B cell (primary cell): ENCODE results near the gene PROP1. TPM values are rescaled to one million over a fixed set of nuclear protein-coding genes. Genes with fewer than 3 reads are reported as not detected.

Source experiments
- ATAC-seq: fragments of 200-7000 bp; cut with Tn5 transposase; one replicate; pipeline ENCODE4 v1.10.0; 2021; ENCODE audit warnings: low read depth, mild to moderate bottlenecking, moderate number of reproducible peaks, moderate library complexity
- CTCF ChIA-PET: fragments of 350-600 bp; sonication (Branson Sonifier 250); formaldehyde crosslinking; loops from one replicate; lab custom pipeline; 2021; ENCODE audit warnings: antibody characterized with exemption, inconsistent platforms; lab: Charles Lee
- POLR2A ChIA-PET: fragments of 350-600 bp; sonication (Branson Sonifier 250); formaldehyde crosslinking; loops from one replicate; lab custom pipeline; 2021; ENCODE audit warnings: antibody characterized with exemption; lab: Charles Lee
- DNase-seq: peaks from one replicate; pipeline ENCODE4 v3.0.0; 2013
- H2AFZ ChIP-seq: 2 replicates; pipeline ENCODE4 v1.6.1; 2012; ENCODE audit warnings: mild to moderate bottlenecking, low read depth, low read length; ENCODE audit not compliant: insufficient read depth, poor library complexity, severe bottlenecking
- H3K27ac ChIP-seq, 2 donors: 1 replicate in 1 of 2; 2 replicates in 1 of 2; pipeline ENCODE4 v1.5.1; 2012 to 2013; ENCODE audit warnings: low read length in 2 of 2, mild to moderate bottlenecking in 2 of 2, moderate library complexity in 1 of 2
- H3K27me3 ChIP-seq, 4 experiments: fragments of 200-600 bp in 1 of 4; sonication (generic) in 1 of 4; replicated peaks in 1 of 4; 1 replicate in 2 of 4; 2 replicates in 2 of 4; pipeline versions ENCODE4 v1.6.1 to v1.7.0; 2013 to 2016; ENCODE audit warnings: low read length in 3 of 4, mild to moderate bottlenecking in 2 of 4, mixed read lengths in 1 of 4, moderate library complexity in 1 of 4; ENCODE audit not compliant: insufficient read depth in 4 of 4, control insufficient read depth in 3 of 4; ENCODE audit errors: control extremely low read depth in 1 of 4
- H3K36me3 ChIP-seq, 2 experiments: replicated peaks in 1 of 2; 1 replicate in 1 of 2; 2 replicates in 1 of 2; pipeline versions ENCODE4 v1.6.1 to v1.7.1; 2013; ENCODE audit warnings: low read length in 1 of 2; ENCODE audit not compliant: insufficient read depth in 2 of 2, control insufficient read depth in 1 of 2; ENCODE audit errors: control extremely low read depth in 1 of 2, extremely low read depth in 1 of 2
- H3K4me1 ChIP-seq, 2 donors: fragments of 200-600 bp in 1 of 2; sonication (generic) in 1 of 2; 1 replicate in 1 of 2; 2 replicates in 1 of 2; pipeline versions ENCODE4 v1.5.1 to v1.6.1; 2013 to 2017; ENCODE audit warnings: low read length in 2 of 2; ENCODE audit not compliant: control insufficient read depth in 2 of 2, insufficient read depth in 2 of 2
- H3K4me2 ChIP-seq: replicated peaks from 2 replicates; pipeline ENCODE3; 2012; ENCODE audit warnings: mild to moderate bottlenecking, low read depth, low read length; ENCODE audit not compliant: poor library complexity, severe bottlenecking
- H3K4me3 ChIP-seq, 5 experiments: fragments of 200-600 bp in 1 of 5; sonication (generic) in 1 of 5; 1 replicate in 3 of 5; 2 replicates in 2 of 5; pipeline versions ENCODE4 v1.5.1 to v1.7.0; 2011 to 2016; ENCODE audit warnings: low read length in 4 of 5, mild to moderate bottlenecking in 4 of 5, low read depth in 2 of 5, control low read depth in 1 of 5, moderate library complexity in 1 of 5; ENCODE audit not compliant: insufficient read depth in 1 of 5; ENCODE audit errors: control extremely low read depth in 1 of 5, extremely low read depth in 1 of 5
- H3K79me2 ChIP-seq: fragments of 200-600 bp; sonication (generic); one replicate; pipeline ENCODE4 v1.6.0; 2016; ENCODE audit warnings: low read length; ENCODE audit not compliant: control insufficient read depth, insufficient read depth
- H3K9ac ChIP-seq: fragments of 200-600 bp; sonication (generic); 2 replicates; pipeline ENCODE4 v1.6.1; 2017; ENCODE audit warnings: mild to moderate bottlenecking, low read length, moderate library complexity
- H3K9me3 ChIP-seq, 3 donors: one replicate each; pipeline versions ENCODE4 v1.6.1 to v1.7.1; 2013; ENCODE audit warnings: low read length in 2 of 3; ENCODE audit not compliant: control insufficient read depth in 2 of 3, insufficient read depth in 1 of 3; ENCODE audit errors: control extremely low read depth in 1 of 3
- H4K20me1 ChIP-seq: 2 replicates; pipeline ENCODE4 v1.6.0; 2012; ENCODE audit warnings: mild to moderate bottlenecking, low read length; ENCODE audit not compliant: insufficient read depth, control insufficient read depth, poor library complexity, severe bottlenecking
- H3K27ac Mint-ChIP-seq: one replicate; pipeline ENCODE4 v1.8.0; 2021; ENCODE audit warnings: mixed read lengths
- H3K27me3 Mint-ChIP-seq: one replicate; pipeline ENCODE4 v1.8.0; 2021; ENCODE audit warnings: mixed read lengths
- H3K4me1 Mint-ChIP-seq: one replicate; pipeline ENCODE4 v1.8.0; 2021; ENCODE audit warnings: mixed read lengths
- H3K4me3 Mint-ChIP-seq: one replicate; pipeline ENCODE4 v1.8.0; 2021; ENCODE audit warnings: mixed read lengths
- H3K9me3 Mint-ChIP-seq: one replicate; pipeline ENCODE4 v1.8.0; 2022; ENCODE audit warnings: mixed read lengths; ENCODE audit not compliant: insufficient read depth
- CTCF ChIP-seq: fragments of 200-600 bp; IDR thresholded peaks from one replicate; pipeline ENCODE4 v1.8.0; 2022; ENCODE audit warnings: antibody characterized with exemption, mild to moderate bottlenecking
- WGBS: methylation state at CpG from one replicate; pipeline ENCODE4 v1.1.5; 2013; ENCODE audit warnings: missing lambda C conversion rate; ENCODE audit not compliant: insufficient coverage; 5-methylcytosine and 5-hydroxymethylcytosine counted together
- intact Hi-C: fragments of 100-400 bp; cut with micrococcal nuclease; formaldehyde crosslinking; loops from one replicate; pipeline ENCODE4 v1.10.0; 2022
- polyA plus RNA-seq: library from polyadenylated mRNA; depleted of rRNA; stranded (reverse); fragments of >200 nt; gene quantifications from 2 replicates; pipeline ENCODE4 v1.2.3, GENCODE V29; 2012
- total RNA-seq, 2 donors: library from RNA; stranded (reverse); fragments of 120-200 nt in 1 of 2; gene quantifications; 1 replicate in 1 of 2; 2 replicates in 1 of 2; pipeline versions ENCODE4 v1.2.3 to v1.2.4, GENCODE V29; 2013 to 2022

The PROP1 gene
- total and polyA plus RNA-seq, 2 donors (not counting 1 experiment from before 2014, with no cell fraction given): not detected

GRCh38 chr5:177985430-177986040 is 10.5 kb downstream of the PROP1 start:
- H3K27me3 ChIP-seq: peaks cover 0 to 62% (median 31%) of the 10 kb centered on the region in 4 experiments
- ATAC-seq: no peak

More at GRCh38 chr5:177985430-177986040, 10.5 kb downstream of the PROP1 start:
- Histone ChIP-seq H4K20me1 (no peaks in the 10 kb centered on the region), H3K36me3 (no peaks in the 10 kb centered on the region), H3K9me3 (peaks cover 0 to 8% (median 0%) of the 10 kb centered on the region in 3 donors), H3K4me1 (peaks cover 8 to 21% of the 10 kb centered on the region in 2 donors), H3K27ac (no peak overlapping the region), H3K4me3 (no peak overlapping the region), H3K9ac (no peak overlapping the region), H3K79me2 (no peaks in the 10 kb centered on the region), H2AFZ (peak overlapping the region; percentile 16), H3K4me2 (peak overlapping the region; percentile 57)
- peaks cover 63% of the 10 kb centered on the region for H3K27me3 Mint-ChIP-seq
- ChIA-PET POLR2A (no interaction called here), CTCF (no interaction called here)
- no peak overlapping the region for H3K4me3 Mint-ChIP-seq
- intact Hi-C loops: loop anchor here (10.0 kb wide), 1 partner anchor 79 kb away; no protein-coding TSS in a partner anchor
- no peak overlapping the region for H3K27ac Mint-ChIP-seq
- no peaks in the 10 kb centered on the region for H3K9me3 Mint-ChIP-seq
- H3K4me1 Mint-ChIP-seq: peaks cover 2% of the 10 kb centered on the region
- no peak for TF ChIP-seq CTCF
- DNase-seq: no peak
- 24% methylated on average over 37 of the region's 50 CpGs for WGBS
